Measurements from ENCODE around the gene DCLK1.

- TF ChIP-seq CTCF (conservative IDR thresholded peaks at IDR 0.05 in 1 of 2, IDR thresholded peaks at IDR 0.05 in 1 of 2; ENCODE audit: low read depth in 1 of 2, low read length in 2 of 2) (no peak), EZH2 (IDR thresholded peaks at IDR 0.05; ENCODE audit: low read length, missing control alignments) (no peak)
Measured at GRCh38 chr13:36026531-36026930, 104.7 kb downstream of the DCLK1 start.
